GM12865 (cell line): ENCODE data around the gene AGPAT3.

Experiments used
- DNase-seq: peaks from one replicate; pipeline ENCODE4 v3.0.0; 2010; ENCODE audit warnings: low read depth
- H3K4me3 ChIP-seq: 2 replicates; pipeline ENCODE4 v1.5.1; 2011; ENCODE audit warnings: mild to moderate bottlenecking, low read depth, low read length, control low read depth
- CTCF ChIP-seq: IDR thresholded peaks from 2 replicates; pipeline ENCODE4 v1.5.1; 2011; ENCODE audit warnings: low read length, control low read depth, low read depth, inconsistent platforms; ENCODE audit not compliant: insufficient read depth; ENCODE audit errors: missing control alignments

Gene AGPAT3

DNA sequence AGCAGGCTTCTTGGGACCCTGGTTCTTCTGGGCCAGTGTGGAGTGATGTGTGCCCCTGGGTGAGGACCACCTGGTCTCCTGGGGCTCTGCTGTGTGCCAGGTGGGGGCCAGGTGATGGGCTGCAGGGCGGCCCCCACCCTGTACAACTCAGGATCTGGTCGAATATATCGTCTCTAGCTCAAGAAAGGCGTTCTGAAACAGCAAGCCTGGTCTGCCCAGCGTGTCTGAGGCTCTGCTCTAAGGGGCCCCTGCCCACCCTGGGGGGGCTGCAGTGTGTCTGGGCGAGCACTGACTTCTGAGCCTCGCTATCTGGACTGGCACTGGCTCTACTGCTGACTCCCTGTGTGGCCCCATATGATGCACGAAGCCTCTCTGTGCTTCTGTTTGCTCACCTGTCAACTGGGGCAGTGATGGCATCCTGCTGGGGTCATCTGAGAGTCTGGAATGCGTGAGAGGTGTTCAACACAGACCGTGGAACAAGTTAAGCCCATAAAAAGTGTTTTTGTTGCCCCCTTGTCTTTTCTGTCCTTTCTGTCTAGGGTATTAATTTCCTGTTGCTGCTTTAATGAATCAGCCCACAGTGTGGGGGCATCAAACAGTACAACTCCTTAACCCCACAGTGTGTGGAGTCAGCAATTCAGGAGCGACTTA is 91.1 kb downstream of the AGPAT3 start:
- H3K4me3 ChIP-seq = no peak overlapping the region
- no peak for TF ChIP-seq CTCF
- DNase-seq = no peak

- TF ChIP-seq CTCF = no peak
- no peak overlapping the region for H3K4me3 ChIP-seq
- DNase-seq = no peak
These were observed 91.6 kb downstream of the AGPAT3 start for GRCh38 chr21:43956670-43957035.

- no peak overlapping the region for H3K4me3 ChIP-seq
- no peak for DNase-seq
- no peak for TF ChIP-seq CTCF
These were observed 92.1 kb downstream of the AGPAT3 start for GRCh38 chr21:43957128-43957571.

DNA sequence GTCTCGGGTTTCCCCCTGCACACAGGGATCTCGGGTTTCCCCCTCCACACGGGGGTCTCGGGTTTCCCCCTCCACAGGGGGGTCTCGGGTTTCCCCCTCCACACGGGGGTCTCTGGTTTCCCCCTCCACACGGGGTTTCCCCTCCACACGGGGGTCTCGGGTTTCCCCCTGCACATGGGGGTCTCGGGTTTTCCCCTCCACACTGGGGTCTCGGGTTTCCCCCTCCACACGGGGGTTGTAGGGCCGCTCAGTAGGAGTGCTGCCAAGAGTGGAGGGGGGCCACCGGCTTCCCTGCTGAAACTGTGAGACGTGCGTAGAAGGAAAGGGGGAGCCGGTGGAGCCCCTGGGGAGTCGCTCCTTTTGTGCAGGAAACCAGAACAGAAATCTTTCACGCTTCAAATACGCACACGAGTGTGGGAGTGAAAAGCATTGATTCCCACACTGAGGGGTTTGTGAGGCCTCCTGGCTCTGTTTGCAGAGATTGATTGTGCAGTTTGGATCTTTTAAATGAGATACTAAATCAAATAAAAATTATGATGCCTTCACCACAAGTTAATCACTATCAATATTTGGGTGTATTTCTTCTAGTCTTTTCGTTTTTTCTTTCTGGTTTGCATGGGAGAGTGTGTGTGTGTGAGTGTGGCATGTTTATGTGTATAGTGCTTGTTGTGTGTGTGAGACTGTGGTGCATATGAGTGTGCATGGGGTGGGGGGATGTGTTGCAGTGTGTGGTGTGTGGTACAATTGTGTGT is 92.8 kb downstream of the AGPAT3 start:
- DNase-seq = peak; percentile 81
- no peak overlapping the region for H3K4me3 ChIP-seq
- no peak for TF ChIP-seq CTCF

GRCh38 chr21:43958364-43959158 is 93.5 kb downstream of the AGPAT3 start:
- peak; percentile 50 for DNase-seq
- H3K4me3 ChIP-seq = no peak overlapping the region
- no peak for TF ChIP-seq CTCF

- DNase-seq = no peak
- no peak overlapping the region for H3K4me3 ChIP-seq
- TF ChIP-seq CTCF = no peak
These were observed 94.5 kb downstream of the AGPAT3 start for GRCh38 chr21:43959231-43960116.
